Smooth muscle cell (in vitro differentiated cells): ENCODE data around the gene IRF9. TPM values are rescaled to one million over a fixed set of nuclear protein-coding genes. Genes with fewer than 3 reads are reported as not detected.

Experiments used
- DNase-seq: peaks from one replicate; lab custom pipeline; 2025; ENCODE audit not compliant: unreplicated experiment; lab: John Stamatoyannopoulos, UW
- H2AFZ ChIP-seq: fragments of 200-600 bp; sonication (generic); 2 replicates; pipeline ENCODE4 v1.6.0; 2016; ENCODE audit warnings: antibody characterized with exemption, low read depth, mild to moderate bottlenecking
- H3F3A ChIP-seq: fragments of 200-600 bp; sonication (generic); 2 replicates; pipeline ENCODE4 v1.6.0; 2017; ENCODE audit warnings: antibody characterized with exemption, low read depth
- H3K27ac ChIP-seq: fragments of 200-600 bp; sonication (generic); 2 replicates; pipeline ENCODE4 v1.5.1; 2016; ENCODE audit warnings: low read depth, mild to moderate bottlenecking
- H3K27me3 ChIP-seq: fragments of 200-600 bp; sonication (generic); 2 replicates; pipeline ENCODE4 v1.6.1; 2016; ENCODE audit warnings: low read depth, mild to moderate bottlenecking
- H3K36me3 ChIP-seq: fragments of 200-600 bp; sonication (generic); 2 replicates; pipeline ENCODE4 v1.5.1; 2016; ENCODE audit warnings: low read depth
- H3K4me1 ChIP-seq: fragments of 200-600 bp; sonication (generic); 2 replicates; pipeline ENCODE4 v1.5.1; 2016; ENCODE audit warnings: low read depth
- H3K4me2 ChIP-seq: fragments of 200-600 bp; sonication (generic); 2 replicates; pipeline ENCODE4 v1.6.0; 2016; ENCODE audit warnings: mild to moderate bottlenecking
- H3K4me3 ChIP-seq: fragments of 200-600 bp; sonication (generic); 2 replicates; pipeline ENCODE4 v1.5.1; 2016; ENCODE audit warnings: mild to moderate bottlenecking
- H3K79me2 ChIP-seq: fragments of 200-600 bp; sonication (generic); 2 replicates; pipeline ENCODE4 v1.6.0; 2016; ENCODE audit warnings: low read depth, mild to moderate bottlenecking
- H3K9ac ChIP-seq: fragments of 200-600 bp; sonication (generic); 2 replicates; pipeline ENCODE4 v1.6.0; 2016; ENCODE audit warnings: low read depth
- H3K9me3 ChIP-seq: fragments of 200-600 bp; sonication (generic); replicated peaks from 2 replicates; pipeline ENCODE4 v1.5.1; 2016; ENCODE audit warnings: low read depth
- H4K20me1 ChIP-seq: fragments of 200-600 bp; sonication (generic); 2 replicates; pipeline ENCODE4 v1.6.0; 2016; ENCODE audit warnings: low read depth
- CTCF ChIP-seq: fragments of 200-600 bp; sonication (generic); IDR thresholded peaks from 2 replicates; pipeline ENCODE4 v1.5.1; 2017; ENCODE audit warnings: borderline replicate concordance, mild to moderate bottlenecking, antibody characterized with exemption; ENCODE audit not compliant: insufficient read depth, poor library complexity, severe bottlenecking
- WGBS: methylation state at CpG from one replicate; pipeline ENCODE4 v1.1.7; 2016; ENCODE audit warnings: low lambda C conversion rate; 5-methylcytosine and 5-hydroxymethylcytosine counted together
- polyA plus RNA-seq: library from polyadenylated mRNA; unstranded; fragments of >200 nt; fragmentation: Nextera tagmentation; extraction: Ambion mirVana; gene quantifications from 2 replicates; pipeline ENCODE4 v1.2.1, GENCODE V29; 2016
- total RNA-seq: library from RNA; depleted of rRNA; stranded (reverse); fragments of >200 nt; gene quantifications from 2 replicates; pipeline ENCODE4 v1.2.3, GENCODE V29; 2014

IRF9 gene
- total and polyA plus RNA-seq, 2 experiments from 2014 or later, result 42.0 to 42.7 TPM

GRCh38 chr14:24117179-24117578 lies 43.9 kb upstream of the IRF9 start:
- peaks cover 4% of the 10 kb centered on the region for H3K36me3 ChIP-seq

DNA sequence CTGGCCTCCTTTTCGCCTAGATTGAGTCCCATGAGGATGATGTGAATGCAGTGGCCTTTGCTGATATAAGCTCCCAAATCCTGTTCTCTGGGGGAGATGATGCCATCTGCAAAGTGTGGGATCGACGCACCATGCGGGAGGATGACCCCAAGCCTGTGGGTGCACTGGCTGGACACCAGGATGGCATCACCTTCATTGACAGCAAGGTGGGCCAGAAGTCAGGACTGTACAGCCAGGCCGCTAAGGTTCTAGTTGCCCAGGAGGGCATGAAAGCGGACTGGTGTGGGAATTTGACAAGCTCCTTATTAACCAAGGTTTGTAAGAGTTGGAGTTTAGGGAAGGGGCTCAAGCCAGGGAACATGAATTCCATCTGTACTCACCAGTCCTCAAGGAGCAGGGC lies 41.4 kb upstream of the IRF9 start:
- DNase-seq, result no peak
- H3K4me3 ChIP-seq, result no peak overlapping the region
- no peaks in the 10 kb centered on the region for H4K20me1 ChIP-seq
- peaks cover 11% of the 10 kb centered on the region for H3K79me2 ChIP-seq
- H3K27ac ChIP-seq, result no peak overlapping the region
- no peak overlapping the region for H3K9ac ChIP-seq
- H3F3A ChIP-seq, result no peaks in the 10 kb centered on the region
- no peaks in the 10 kb centered on the region for H3K9me3 ChIP-seq
- WGBS, result 98% methylated on average over 6 of the region's 6 CpGs
- no peak overlapping the region for H2AFZ ChIP-seq
- H3K27me3 ChIP-seq, result no peaks in the 10 kb centered on the region
- peaks cover 9% of the 10 kb centered on the region for H3K4me1 ChIP-seq
- peaks cover 4% of the 10 kb centered on the region for H3K36me3 ChIP-seq
- TF ChIP-seq CTCF, result no peak
- H3K4me2 ChIP-seq, result no peak overlapping the region

More at GRCh38 chr14:24117179-24117578, 43.9 kb upstream of the IRF9 start:
- no peaks in the 10 kb centered on the region for H3F3A ChIP-seq
- no peaks in the 10 kb centered on the region for H3K27me3 ChIP-seq
- H3K27ac ChIP-seq, result no peak overlapping the region
- 95% methylated on average over 6 of the region's 6 CpGs for WGBS
- no peak overlapping the region for H2AFZ ChIP-seq
- no peak overlapping the region for H3K4me3 ChIP-seq
- H3K4me1 ChIP-seq, result peaks cover 12% of the 10 kb centered on the region
- no peaks in the 10 kb centered on the region for H4K20me1 ChIP-seq
- H3K9ac ChIP-seq, result no peak overlapping the region
- TF ChIP-seq CTCF, result no peak
- H3K4me2 ChIP-seq, result no peak overlapping the region
- no peaks in the 10 kb centered on the region for H3K9me3 ChIP-seq
- peaks cover 11% of the 10 kb centered on the region for H3K79me2 ChIP-seq
- DNase-seq, result no peak

DNA sequence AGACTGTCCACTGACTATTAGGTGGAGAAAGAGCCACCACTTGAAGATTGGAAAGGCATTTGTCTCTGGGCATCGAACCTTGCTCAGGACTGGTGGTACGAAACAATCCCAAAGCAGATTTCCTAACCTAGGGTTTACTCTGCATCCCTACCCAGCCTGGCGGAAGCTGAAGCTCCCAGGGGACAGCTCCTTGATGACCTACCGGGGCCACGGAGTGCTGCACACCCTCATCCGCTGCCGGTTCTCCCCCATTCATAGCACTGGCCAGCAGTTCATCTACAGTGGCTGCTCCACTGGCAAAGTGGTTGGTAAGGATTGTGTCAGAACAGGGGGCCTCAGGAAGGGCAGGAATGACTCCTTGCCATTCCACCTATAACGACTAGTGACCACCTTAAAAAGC lies 39.9 kb upstream of the IRF9 start:
- no peak overlapping the region for H2AFZ ChIP-seq
- no peak overlapping the region for H3K4me3 ChIP-seq
- DNase-seq, result no peak
- H3K27ac ChIP-seq, result no peak overlapping the region
- H3K9ac ChIP-seq, result no peak overlapping the region
- peaks cover 3% of the 10 kb centered on the region for H3K4me1 ChIP-seq
- H3K27me3 ChIP-seq, result no peaks in the 10 kb centered on the region
- peaks cover 5% of the 10 kb centered on the region for H3K79me2 ChIP-seq
- no peaks in the 10 kb centered on the region for H3K9me3 ChIP-seq
- no peak overlapping the region for H3K4me2 ChIP-seq
- whole genome bisulfite sequencing, result over 99% methylated on average over 8 of the region's 8 CpGs
- TF ChIP-seq CTCF, result no peak
- no peaks in the 10 kb centered on the region for H3F3A ChIP-seq
- H3K36me3 ChIP-seq, result peaks cover 4% of the 10 kb centered on the region
- H4K20me1 ChIP-seq, result no peaks in the 10 kb centered on the region

DNA sequence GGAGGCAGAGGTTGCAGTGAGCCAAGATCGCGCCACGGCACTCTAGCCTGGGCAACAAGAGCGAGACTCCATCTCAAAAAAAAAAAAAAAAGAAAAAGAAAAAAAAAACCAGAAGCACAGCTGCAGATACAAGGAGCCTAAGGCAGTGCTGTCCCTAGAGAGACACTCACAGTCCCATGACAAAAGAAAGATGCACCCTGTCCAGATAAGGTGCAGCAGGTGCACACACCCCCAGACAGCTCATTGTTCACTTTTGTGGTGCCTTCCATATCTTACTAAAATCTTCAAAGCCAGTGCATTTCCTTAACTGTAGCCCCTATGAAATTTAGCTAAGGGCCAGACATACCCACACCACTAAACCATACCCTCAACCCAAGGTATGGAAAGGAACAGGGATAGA lies 38.6 kb upstream of the IRF9 start:
- Histone ChIP-seq H3K79me2 (no peaks in the 10 kb centered on the region), H3K27ac (no peak overlapping the region), H3K36me3 (peaks cover 4% of the 10 kb centered on the region), H3K4me1 (no peaks in the 10 kb centered on the region), H2AFZ (no peak overlapping the region), H3K9ac (no peak overlapping the region), H3K9me3 (no peaks in the 10 kb centered on the region), H4K20me1 (no peaks in the 10 kb centered on the region), H3K4me2 (no peak overlapping the region), H3K27me3 (no peaks in the 10 kb centered on the region), H3K4me3 (no peak overlapping the region), H3F3A (no peaks in the 10 kb centered on the region)
- no peak for DNase-seq
- no peak for TF ChIP-seq CTCF
- 75% methylated on average over 1 of the region's 4 CpGs for WGBS
